HG02840 (cell line): ENCODE measurements around the gene KCNJ16.

Experiments
- ATAC-seq: cut with Tn5 transposase; IDR thresholded peaks from one replicate; pipeline ENCODE4 v1.9.1; 2021; ENCODE audit warnings: mild to moderate bottlenecking, moderate library complexity, moderate number of reproducible peaks; ENCODE audit not compliant: unreplicated experiment, low FRiP score

KCNJ16 gene

GRCh38 chr17:70095455-70095854, 20.4 kb downstream of the KCNJ16 start:
- ATAC-seq = no peak

GRCh38 chr17:70096861-70097260, 21.8 kb downstream of the KCNJ16 start:
- ATAC-seq = no peak

GRCh38 chr17:70098030-70098429, 23.0 kb downstream of the KCNJ16 start:
- no peak for ATAC-seq

- no peak for ATAC-seq
Observed at GRCh38 chr17:70099294-70099693, 24.3 kb downstream of the KCNJ16 start.

- no peak for ATAC-seq
Observed at GRCh38 chr17:70099884-70100283, 24.9 kb downstream of the KCNJ16 start.

- ATAC-seq = no peak
Observed at GRCh38 chr17:70100983-70101382, 26.0 kb downstream of the KCNJ16 start.

- no peak for ATAC-seq
Observed at GRCh38 chr17:70102531-70102930, 27.5 kb downstream of the KCNJ16 start.

- ATAC-seq = no peak
Observed at GRCh38 chr17:70104791-70105523, 29.9 kb downstream of the KCNJ16 start.

GRCh38 chr17:70105641-70106040, 30.6 kb downstream of the KCNJ16 start:
- no peak for ATAC-seq

- ATAC-seq = no peak
Observed at GRCh38 chr17:70106551-70106950, 31.5 kb downstream of the KCNJ16 start.

- ATAC-seq = no peak
Observed at GRCh38 chr17:70107441-70107840, 32.4 kb downstream of the KCNJ16 start.

- ATAC-seq = no peak
Observed at GRCh38 chr17:70107904-70108565, 33.0 kb downstream of the KCNJ16 start.

- no peak for ATAC-seq
Observed at GRCh38 chr17:70109497-70109896, 34.5 kb downstream of the KCNJ16 start.

- ATAC-seq = no peak
Observed at GRCh38 chr17:70110443-70110880, 35.4 kb downstream of the KCNJ16 start.

- no peak for ATAC-seq
Observed at GRCh38 chr17:70111201-70111600, 36.2 kb downstream of the KCNJ16 start.

GRCh38 chr17:70114405-70114804, 39.4 kb downstream of the KCNJ16 start:
- no peak for ATAC-seq

GRCh38 chr17:70115126-70115525, 40.1 kb downstream of the KCNJ16 start:
- ATAC-seq = no peak

GRCh38 chr17:70116919-70117318, 41.9 kb downstream of the KCNJ16 start:
- no peak for ATAC-seq

GRCh38 chr17:70119545-70119944, 44.5 kb downstream of the KCNJ16 start:
- ATAC-seq = no peak

GRCh38 chr17:70119983-70120382, 45.0 kb downstream of the KCNJ16 start:
- ATAC-seq = no peak

- no peak for ATAC-seq
Observed at GRCh38 chr17:70120425-70120824, 45.4 kb downstream of the KCNJ16 start.

- ATAC-seq = no peak
Observed at GRCh38 chr17:70121126-70121525, 46.1 kb downstream of the KCNJ16 start.
